ENCODE data around the gene FBXO22.
"Not testable (repeated sequence)": the region's sequence is repeated elsewhere in the genome, so short reads cannot be mapped to it uniquely, and the experiment has no call there.

DNA sequence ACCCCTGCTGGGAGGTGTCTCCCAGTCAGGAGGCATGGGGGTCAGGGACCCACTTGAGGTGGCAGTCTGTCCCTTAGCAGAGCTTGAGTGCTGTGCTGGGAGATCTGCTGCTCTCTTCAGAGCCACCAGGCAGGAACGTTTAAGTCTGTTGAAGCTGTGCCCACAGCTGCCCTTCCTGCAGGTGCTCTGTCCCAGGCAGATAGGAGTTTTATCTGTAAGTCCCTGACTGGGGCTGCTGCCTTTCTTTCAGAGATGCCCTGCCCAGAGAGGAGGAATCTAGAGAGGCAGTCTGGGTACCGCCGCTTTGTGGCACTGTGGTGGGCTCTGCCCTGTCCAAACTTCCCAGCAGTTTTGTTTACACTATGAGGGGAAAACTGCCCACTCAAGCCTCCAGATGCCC lies 73.1 kb downstream of the FBXO22 start:
- not testable (repeated sequence) for TF ChIP-seq POLR2AphosphoS5 (IDR thresholded peaks at IDR 0.05; ENCODE audit: low read depth, low read length); RCOR1 (IDR thresholded peaks at IDR 0.05; ENCODE audit: low read length); GATA2 (CRISPR knock-in tag; IDR thresholded peaks at IDR 0.05)
- TF ChIP-seq, protein P1, sequence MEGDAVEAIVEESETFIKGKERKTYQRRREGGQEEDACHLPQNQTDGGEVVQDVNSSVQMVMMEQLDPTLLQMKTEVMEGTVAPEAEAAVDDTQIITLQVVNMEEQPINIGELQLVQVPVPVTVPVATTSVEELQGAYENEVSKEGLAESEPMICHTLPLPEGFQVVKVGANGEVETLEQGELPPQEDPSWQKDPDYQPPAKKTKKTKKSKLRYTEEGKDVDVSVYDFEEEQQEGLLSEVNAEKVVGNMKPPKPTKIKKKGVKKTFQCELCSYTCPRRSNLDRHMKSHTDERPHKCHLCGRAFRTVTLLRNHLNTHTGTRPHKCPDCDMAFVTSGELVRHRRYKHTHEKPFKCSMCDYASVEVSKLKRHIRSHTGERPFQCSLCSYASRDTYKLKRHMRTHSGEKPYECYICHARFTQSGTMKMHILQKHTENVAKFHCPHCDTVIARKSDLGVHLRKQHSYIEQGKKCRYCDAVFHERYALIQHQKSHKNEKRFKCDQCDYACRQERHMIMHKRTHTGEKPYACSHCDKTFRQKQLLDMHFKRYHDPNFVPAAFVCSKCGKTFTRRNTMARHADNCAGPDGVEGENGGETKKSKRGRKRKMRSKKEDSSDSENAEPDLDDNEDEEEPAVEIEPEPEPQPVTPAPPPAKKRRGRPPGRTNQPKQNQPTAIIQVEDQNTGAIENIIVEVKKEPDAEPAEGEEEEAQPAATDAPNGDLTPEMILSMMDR (IDR thresholded peaks at IDR 0.05), result not testable (repeated sequence)

Data from SK-N-SH (cell line).